Rectal smooth muscle tissue (tissue), 1 donor: ENCODE results near the gene ARHGAP22.

ENCODE experiments used
- H3K27ac ChIP-seq: one replicate; pipeline ENCODE4 v1.7.0; 2013; ENCODE audit warnings: low read depth, low read length, inconsistent platforms
- H3K27me3 ChIP-seq: one replicate; pipeline ENCODE4 v1.7.0; 2013; ENCODE audit warnings: low read length; ENCODE audit not compliant: control insufficient read depth, insufficient read depth
- H3K36me3 ChIP-seq: one replicate; pipeline ENCODE4 v1.7.0; 2013; ENCODE audit warnings: low read length; ENCODE audit not compliant: control insufficient read depth, insufficient read depth
- H3K4me1 ChIP-seq: one replicate; pipeline ENCODE4 v1.7.0; 2013; ENCODE audit warnings: low read length; ENCODE audit not compliant: control insufficient read depth, insufficient read depth
- H3K4me3 ChIP-seq: one replicate; pipeline ENCODE4 v1.7.0; 2013; ENCODE audit warnings: low read length
- H3K9ac ChIP-seq: one replicate; pipeline ENCODE4 v1.7.0; 2013; ENCODE audit warnings: low read length

ARHGAP22 gene

GRCh38 chr10:48523820-48524758 lies 80.8 kb downstream of the ARHGAP22 start:
- H3K4me1 ChIP-seq = peaks cover 7% of the 10 kb centered on the region

GRCh38 chr10:48523212-48523819 lies 81.6 kb downstream of the ARHGAP22 start:
- Histone ChIP-seq H3K4me3 (peak overlapping the region; percentile 62), H3K9ac (no peak overlapping the region), H3K27ac (no peak overlapping the region), H3K27me3 (no peaks in the 10 kb centered on the region), H3K4me1 (peaks cover 7% of the 10 kb centered on the region), H3K36me3 (no peaks in the 10 kb centered on the region)

More at GRCh38 chr10:48523820-48524758, 80.8 kb downstream of the ARHGAP22 start:
- H3K9ac ChIP-seq = no peak overlapping the region
- no peak overlapping the region for H3K27ac ChIP-seq
- no peaks in the 10 kb centered on the region for H3K27me3 ChIP-seq
- no peaks in the 10 kb centered on the region for H3K36me3 ChIP-seq
- peak overlapping the region; percentile 62 for H3K4me3 ChIP-seq

- Histone ChIP-seq H3K36me3 (no peaks in the 10 kb centered on the region), H3K27me3 (no peaks in the 10 kb centered on the region), H3K9ac (no peak overlapping the region), H3K4me3 (no peak overlapping the region), H3K4me1 (peaks cover 7% of the 10 kb centered on the region), H3K27ac (no peak overlapping the region)
Observed at GRCh38 chr10:48522011-48522765, 82.7 kb downstream of the ARHGAP22 start.

- Histone ChIP-seq H3K27me3 (no peaks in the 10 kb centered on the region), H3K36me3 (no peaks in the 10 kb centered on the region), H3K4me3 (no peak overlapping the region), H3K27ac (no peak overlapping the region), H3K4me1 (peaks cover 5% of the 10 kb centered on the region), H3K9ac (no peak overlapping the region)
Observed at GRCh38 chr10:48520594-48520993, 84.3 kb downstream of the ARHGAP22 start.

- Histone ChIP-seq H3K27me3 (no peaks in the 10 kb centered on the region), H3K27ac (no peak overlapping the region), H3K9ac (no peak overlapping the region), H3K4me1 (peaks cover 5% of the 10 kb centered on the region), H3K4me3 (no peak overlapping the region), H3K36me3 (no peaks in the 10 kb centered on the region)
Observed at GRCh38 chr10:48520184-48520506, 84.7 kb downstream of the ARHGAP22 start.

- no peak overlapping the region for H3K27ac ChIP-seq
- H3K4me3 ChIP-seq = no peak overlapping the region
- H3K4me1 ChIP-seq = peaks cover 5% of the 10 kb centered on the region
- no peaks in the 10 kb centered on the region for H3K27me3 ChIP-seq
- H3K36me3 ChIP-seq = no peaks in the 10 kb centered on the region
- no peak overlapping the region for H3K9ac ChIP-seq
Observed at GRCh38 chr10:48519481-48520183, 85.2 kb downstream of the ARHGAP22 start.

GRCh38 chr10:48518986-48519385 lies 85.9 kb downstream of the ARHGAP22 start:
- Histone ChIP-seq H3K27ac (no peak overlapping the region), H3K36me3 (no peaks in the 10 kb centered on the region), H3K27me3 (no peaks in the 10 kb centered on the region), H3K9ac (no peak overlapping the region), H3K4me1 (peaks cover 5% of the 10 kb centered on the region), H3K4me3 (no peak overlapping the region)

- Histone ChIP-seq H3K4me1 (peaks cover 5% of the 10 kb centered on the region), H3K27me3 (no peaks in the 10 kb centered on the region), H3K36me3 (no peaks in the 10 kb centered on the region), H3K4me3 (no peak overlapping the region), H3K27ac (no peak overlapping the region), H3K9ac (no peak overlapping the region)
Observed at GRCh38 chr10:48517911-48518811, 86.7 kb downstream of the ARHGAP22 start.

- no peaks in the 10 kb centered on the region for H3K4me1 ChIP-seq
- no peak overlapping the region for H3K27ac ChIP-seq
- H3K9ac ChIP-seq = no peak overlapping the region
- H3K4me3 ChIP-seq = no peak overlapping the region
- no peaks in the 10 kb centered on the region for H3K27me3 ChIP-seq
- no peaks in the 10 kb centered on the region for H3K36me3 ChIP-seq
Observed at GRCh38 chr10:48517482-48517881, 87.4 kb downstream of the ARHGAP22 start.

GRCh38 chr10:48516911-48517310 lies 88.0 kb downstream of the ARHGAP22 start:
- Histone ChIP-seq H3K27me3 (no peaks in the 10 kb centered on the region), H3K36me3 (no peaks in the 10 kb centered on the region), H3K4me1 (no peaks in the 10 kb centered on the region), H3K4me3 (no peak overlapping the region), H3K27ac (no peak overlapping the region), H3K9ac (no peak overlapping the region)

GRCh38 chr10:48514916-48515315 lies 90.0 kb downstream of the ARHGAP22 start:
- no peak overlapping the region for H3K9ac ChIP-seq
- H3K4me1 ChIP-seq = no peaks in the 10 kb centered on the region
- H3K27ac ChIP-seq = no peak overlapping the region
- no peak overlapping the region for H3K4me3 ChIP-seq
- no peaks in the 10 kb centered on the region for H3K27me3 ChIP-seq
- H3K36me3 ChIP-seq = no peaks in the 10 kb centered on the region
